Epithelial cell of proximal tubule (primary cell): Measurements from ENCODE around the gene CTSZ. TPM values are rescaled to one million over a fixed set of nuclear protein-coding genes. Genes with fewer than 3 reads are reported as not detected.

Experiments
- DNase-seq: peaks from one replicate; pipeline ENCODE4 v3.0.0-alpha.2; 2011; ENCODE audit warnings: low read depth
- H3K4me3 ChIP-seq: 2 replicates; pipeline ENCODE4 v1.5.1; 2011; ENCODE audit warnings: low read depth, mild to moderate bottlenecking, low read length
- total RNA-seq: library from RNA; depleted of rRNA; stranded (reverse); fragments of >200 nt; gene quantifications from 2 replicates; pipeline ENCODE4 v1.2.3, GENCODE V29; 2015
- TF ChIP-seq, protein P1 (sequence below): conservative IDR thresholded peaks from 2 replicates; pipeline ENCODE4 v1.5.1; 2012; ENCODE audit warnings: low read depth, mild to moderate bottlenecking, low read length

CTSZ gene
- total RNA-seq, 1 donor from 2014 or later: 98.1 TPM

DNA sequence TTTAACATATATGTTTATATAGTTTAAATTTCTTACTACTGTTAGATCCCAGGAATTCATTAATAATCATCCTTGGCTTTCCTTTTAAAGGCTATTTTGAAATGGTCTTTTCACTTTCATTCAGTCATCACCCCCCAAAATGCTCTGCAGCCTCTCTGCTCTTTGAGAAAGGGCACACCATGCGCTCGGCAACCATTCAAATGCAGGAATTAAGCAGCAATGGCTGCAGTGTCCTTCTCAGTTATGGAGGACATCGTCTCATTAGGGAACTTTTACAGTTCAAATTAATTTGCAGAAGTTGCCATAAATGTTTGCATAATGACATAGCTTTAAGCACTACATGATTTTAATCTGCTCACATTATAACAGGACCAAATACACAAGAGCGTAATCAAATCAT lies 18.5 kb upstream of the CTSZ start:
- H3K4me3 ChIP-seq: no peak overlapping the region
- DNase-seq: no peak
- TF ChIP-seq, protein P1, sequence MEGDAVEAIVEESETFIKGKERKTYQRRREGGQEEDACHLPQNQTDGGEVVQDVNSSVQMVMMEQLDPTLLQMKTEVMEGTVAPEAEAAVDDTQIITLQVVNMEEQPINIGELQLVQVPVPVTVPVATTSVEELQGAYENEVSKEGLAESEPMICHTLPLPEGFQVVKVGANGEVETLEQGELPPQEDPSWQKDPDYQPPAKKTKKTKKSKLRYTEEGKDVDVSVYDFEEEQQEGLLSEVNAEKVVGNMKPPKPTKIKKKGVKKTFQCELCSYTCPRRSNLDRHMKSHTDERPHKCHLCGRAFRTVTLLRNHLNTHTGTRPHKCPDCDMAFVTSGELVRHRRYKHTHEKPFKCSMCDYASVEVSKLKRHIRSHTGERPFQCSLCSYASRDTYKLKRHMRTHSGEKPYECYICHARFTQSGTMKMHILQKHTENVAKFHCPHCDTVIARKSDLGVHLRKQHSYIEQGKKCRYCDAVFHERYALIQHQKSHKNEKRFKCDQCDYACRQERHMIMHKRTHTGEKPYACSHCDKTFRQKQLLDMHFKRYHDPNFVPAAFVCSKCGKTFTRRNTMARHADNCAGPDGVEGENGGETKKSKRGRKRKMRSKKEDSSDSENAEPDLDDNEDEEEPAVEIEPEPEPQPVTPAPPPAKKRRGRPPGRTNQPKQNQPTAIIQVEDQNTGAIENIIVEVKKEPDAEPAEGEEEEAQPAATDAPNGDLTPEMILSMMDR: no peak

DNA sequence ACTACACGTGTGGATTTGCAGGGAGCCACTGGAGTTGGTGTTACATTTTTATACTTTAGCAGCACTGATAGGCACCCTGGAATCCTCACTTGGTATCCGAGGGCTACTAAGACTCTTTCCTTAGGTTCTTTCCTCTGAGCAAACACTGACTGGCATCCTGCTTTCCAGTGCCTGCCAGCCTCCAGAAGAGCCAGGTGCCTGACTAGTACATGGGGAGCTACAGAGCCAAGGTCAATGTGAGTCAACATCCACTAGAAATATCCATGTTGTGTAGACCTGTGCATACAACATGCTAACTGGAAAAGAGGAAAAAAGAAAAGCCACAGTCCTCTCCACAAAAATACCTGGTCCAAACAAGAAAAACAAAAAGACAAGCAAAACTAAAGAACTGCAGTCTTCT lies 18.0 kb upstream of the CTSZ start:
- H3K4me3 ChIP-seq: no peak overlapping the region
- no peak for DNase-seq
- TF ChIP-seq, protein P1: no peak

DNA sequence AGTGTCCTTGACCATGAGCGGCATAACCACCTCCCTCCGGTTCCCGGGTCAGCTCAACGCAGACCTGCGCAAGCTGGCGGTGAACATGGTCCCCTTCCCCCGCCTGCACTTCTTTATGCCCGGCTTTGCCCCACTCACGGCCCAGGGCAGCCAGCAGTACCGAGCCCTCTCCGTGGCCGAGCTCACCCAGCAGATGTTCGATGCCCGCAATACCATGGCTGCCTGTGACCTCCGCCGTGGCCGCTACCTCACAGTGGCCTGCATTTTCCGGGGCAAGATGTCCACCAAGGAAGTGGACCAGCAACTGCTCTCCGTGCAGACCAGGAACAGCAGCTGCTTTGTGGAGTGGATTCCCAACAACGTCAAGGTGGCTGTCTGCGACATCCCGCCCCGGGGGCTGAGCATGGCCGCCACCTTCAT lies 17.1 kb upstream of the CTSZ start:
- TF ChIP-seq, protein P1: no peak
- no peak overlapping the region for H3K4me3 ChIP-seq
- DNase-seq: no peak

DNA sequence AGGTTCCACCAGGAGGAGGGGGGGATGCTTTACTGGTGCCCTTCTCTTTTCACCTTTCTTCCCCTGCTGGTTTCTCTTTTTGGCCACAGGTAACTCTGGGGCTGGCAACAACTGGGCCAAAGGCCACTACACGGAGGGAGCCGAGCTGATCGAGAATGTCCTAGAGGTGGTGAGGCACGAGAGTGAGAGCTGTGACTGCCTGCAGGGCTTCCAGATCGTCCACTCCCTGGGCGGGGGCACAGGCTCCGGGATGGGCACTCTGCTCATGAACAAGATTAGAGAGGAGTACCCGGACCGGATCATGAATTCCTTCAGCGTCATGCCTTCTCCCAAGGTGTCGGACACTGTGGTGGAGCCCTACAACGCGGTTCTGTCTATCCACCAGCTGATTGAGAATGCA lies 16.6 kb upstream of the CTSZ start:
- DNase-seq: no peak

DNA sequence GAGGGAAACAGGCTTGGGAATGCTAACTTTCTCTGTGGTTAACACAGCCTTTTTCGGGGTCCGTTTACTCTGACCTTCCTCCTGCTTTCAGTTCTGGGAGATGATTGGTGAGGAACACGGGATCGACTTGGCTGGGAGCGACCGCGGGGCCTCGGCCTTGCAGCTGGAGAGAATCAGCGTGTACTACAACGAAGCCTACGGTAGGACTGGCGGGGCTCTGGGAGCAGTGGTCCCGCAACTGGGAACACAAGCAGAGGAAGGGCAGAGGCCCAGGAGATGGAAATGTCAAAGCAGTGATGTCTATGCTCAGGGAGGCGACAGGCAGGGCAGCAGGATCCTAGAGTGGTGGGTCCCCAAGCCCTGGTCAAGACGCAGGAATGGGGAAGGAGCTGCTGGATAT lies 15.7 kb upstream of the CTSZ start:
- no peak for DNase-seq
- no peak overlapping the region for H3K4me3 ChIP-seq
- TF ChIP-seq, protein P1: no peak

More for the DNA sequence above, 16.6 kb upstream of the CTSZ start:
- TF ChIP-seq, protein P1: no peak
- no peak overlapping the region for H3K4me3 ChIP-seq

DNA sequence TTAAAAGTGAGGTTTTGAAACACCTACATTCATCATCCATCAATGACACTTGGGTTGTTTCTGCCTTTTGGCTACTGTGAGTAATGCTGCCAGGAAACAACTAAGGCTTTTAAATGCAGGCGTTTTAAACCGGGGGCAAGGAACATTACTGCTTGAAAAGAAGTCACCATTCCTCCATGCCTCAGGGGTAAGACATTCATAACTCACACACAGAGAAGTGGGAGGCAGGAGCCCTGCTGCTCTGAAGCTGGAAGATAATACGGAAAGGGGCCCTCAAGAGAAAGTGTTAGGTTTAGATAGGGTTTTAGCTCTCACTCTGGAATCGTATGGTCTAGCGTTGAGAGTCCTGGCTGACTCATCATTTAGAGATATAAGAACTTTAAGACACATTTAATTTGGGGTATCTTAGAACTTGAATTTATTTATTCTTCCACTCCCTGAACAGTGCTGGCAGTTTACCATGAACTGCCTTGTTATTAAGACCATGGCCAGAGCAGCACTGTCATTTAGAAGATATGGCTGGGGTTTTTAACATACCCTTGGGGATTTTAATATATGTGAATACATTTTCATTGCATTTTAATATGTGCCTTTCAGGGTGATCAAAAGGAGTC lies 14.0 kb upstream of the CTSZ start:
- no peak overlapping the region for H3K4me3 ChIP-seq
- DNase-seq: no peak

More for the DNA sequence above, 14.0 kb upstream of the CTSZ start:
- TF ChIP-seq, protein P1: no peak
